K562 (cell line): ENCODE measurements around the gene PPM1F. TPM values are rescaled to one million over a fixed set of nuclear protein-coding genes. Genes with fewer than 3 reads are reported as not detected.

ENCODE experiments used
- BRD9 ChIP-seq: fragments of 450-650 bp; IDR thresholded peaks from 2 replicates; pipeline ENCODE4 v1.6.1; 2018; ENCODE audit warnings: low read depth; ENCODE audit not compliant: partially characterized antibody
- BRF2 ChIP-seq: IDR thresholded peaks from 3 replicates; pipeline ENCODE4 v1.6.1; 2011; ENCODE audit warnings: borderline replicate concordance, mild to moderate bottlenecking; ENCODE audit not compliant: insufficient read length, insufficient read depth
- CUX1 ChIP-seq: fragments of 200-800 bp; sonication (Bioruptor generic); IDR thresholded peaks from 2 replicates; pipeline ENCODE4 v1.6.1; 2016; ENCODE audit warnings: missing genetic modification characterization, missing compliant biosample characterization
- FOXP1 ChIP-seq: sonication (generic); formaldehyde crosslinking; IDR thresholded peaks from 2 replicates; pipeline ENCODE4 v1.8.0; 2022; ENCODE audit warnings: mild to moderate bottlenecking, missing genetic modification reagents
- HEY1 ChIP-seq: fragments of 250-450 bp; sonication (Bioruptor Pico); IDR thresholded peaks from 2 replicates; pipeline ENCODE4 v1.5.0; 2020; ENCODE audit warnings: mild to moderate bottlenecking, moderate library complexity, borderline replicate concordance
- ILF3 ChIP-seq: fragments of 450-650 bp; IDR thresholded peaks from 2 replicates; pipeline ENCODE4 v1.6.1; 2018; ENCODE audit warnings: antibody characterized with exemption, mild to moderate bottlenecking, moderate library complexity, borderline replicate concordance
- KDM2B ChIP-seq: fragments of 250-450 bp; sonication (Bioruptor Pico); IDR thresholded peaks from 2 replicates; pipeline ENCODE4 v1.8.0; 2021; ENCODE audit warnings: mild to moderate bottlenecking, moderate library complexity
- L3MBTL2 ChIP-seq: fragments of 450-650 bp; IDR thresholded peaks from 2 replicates; pipeline ENCODE4 v1.6.1; 2016; ENCODE audit warnings: mild to moderate bottlenecking, moderate library complexity
- NR1H2 ChIP-seq: sonication (generic); formaldehyde crosslinking; IDR thresholded peaks from 2 replicates; pipeline ENCODE4 v1.4.0; 2020; ENCODE audit warnings: mild to moderate bottlenecking, missing genetic modification reagents
- PCBP1 ChIP-seq: fragments of 200-400 bp; formaldehyde crosslinking; IDR thresholded peaks from 2 replicates; pipeline ENCODE4 v1.6.1; 2018; ENCODE audit warnings: mild to moderate bottlenecking, low read depth, low read length; ENCODE audit not compliant: poor library complexity, severe bottlenecking
- RUNX1 ChIP-seq: sonication (generic); IDR thresholded peaks from 2 replicates; pipeline ENCODE4 v1.6.1; 2016; ENCODE audit warnings: antibody characterized with exemption, low read depth
- SRSF3 ChIP-seq: fragments of 200-400 bp; formaldehyde crosslinking; IDR thresholded peaks from 2 replicates; pipeline ENCODE4 v1.6.1; 2016; ENCODE audit warnings: mild to moderate bottlenecking, low read length, moderate library complexity; ENCODE audit not compliant: insufficient read depth
- SRSF9 ChIP-seq: fragments of 200-400 bp; formaldehyde crosslinking; IDR thresholded peaks from 2 replicates; pipeline ENCODE4 v1.6.1; 2017; ENCODE audit warnings: low read depth, low read length, borderline replicate concordance
- ZBTB12 ChIP-seq: fragments of 250-450 bp; sonication (Bioruptor Pico); IDR thresholded peaks from 2 replicates; pipeline ENCODE4 v1.4.0; 2020
- ZNF263 ChIP-seq: sonication (generic); formaldehyde crosslinking; IDR thresholded peaks from 2 replicates; pipeline ENCODE4 v1.8.0; 2022; ENCODE audit warnings: mild to moderate bottlenecking, missing genetic modification reagents, borderline replicate concordance
- ZNF518B ChIP-seq: fragments of 250-450 bp; sonication (Bioruptor Pico); IDR thresholded peaks from 2 replicates; pipeline ENCODE4 v1.5.0; 2021; ENCODE audit warnings: mild to moderate bottlenecking, moderate library complexity
- ZNF785 ChIP-seq: fragments of 250-450 bp; sonication (Bioruptor Pico); IDR thresholded peaks from 2 replicates; pipeline ENCODE4 v1.4.0; 2020; ENCODE audit warnings: mild to moderate bottlenecking
- ZZZ3 ChIP-seq: fragments of 450-650 bp; IDR thresholded peaks from 2 replicates; pipeline ENCODE4 v1.6.1; 2016; ENCODE audit warnings: antibody characterized with exemption, mild to moderate bottlenecking, moderate library complexity
- polyA plus RNA-seq, 8 experiments: library from polyadenylated mRNA; depleted of rRNA in 4 of 8; stranded (reverse) in 5 of 8; unstranded in 3 of 8; fragments of >200 nt; fragmentation: Nextera tagmentation in 2 of 8; fragmentation: Illumina TruSeq in 1 of 8; extraction: Ambion mirVana in 2 of 8; extraction: Trizol in 1 of 8; gene quantifications; 2 replicates each; pipeline versions ENCODE4 v1.2.1 to v1.2.3, GENCODE V29; 2011 to 2014; ENCODE audit warnings: inconsistent platforms in 1 of 8, missing spikeins in 1 of 8
- total RNA-seq, 7 experiments: library from RNA; depleted of rRNA in 6 of 7; stranded (reverse); fragments of >200 nt in 6 of 7; fragmentation: Illumina TruSeq in 2 of 7; extraction: Trizol in 2 of 7; gene quantifications; 2 replicates each; pipeline versions ENCODE4 v1.2.1 to v1.2.3, GENCODE V29; 2011 to 2021; ENCODE audit warnings: low replicate concordance in 1 of 7

The PPM1F gene
- total and polyA plus RNA-seq, 9 of the 15 experiments (the other 6 are each of a cell fraction or from before 2014, with no cell fraction given) = 2.1 to 159 (median 64.0) TPM

GRCh38 chr22:21928048-21928447 is 24.6 kb downstream of the PPM1F start (continued):
- TF ChIP-seq RUNX1 (no peak), NR1H2 (CRISPR knock-in tag) (no peak), BRF2 (no peak), PCBP1 (no peak), BRD9 (no peak), SRSF3 (no peak), ZNF785 (no peak), ZNF518B (CRISPR knock-in tag) (no peak), ZNF263 (no peak; the same call in 1 of the 2 replicates), ZZZ3 (no peak), CUX1 (CRISPR knock-in tag) (no peak), KDM2B (0 out of 2 replicates have a peak, but pooled peaks have one; percentile 3), ZBTB12 (CRISPR knock-in tag) (no peak), SRSF9 (no peak), L3MBTL2 (no peak), FOXP1 (CRISPR knock-in tag) (no peak), HEY1 (CRISPR knock-in tag) (no peak), ILF3 (no peak)
